Activated T-helper 1 cell treated with anti-CD3 and anti-CD28 coated beads, Interleukin-12 subunit alpha, Interleukin-12 subunit beta, Interleukin-2, Interleukin-4 antibody, amounts not matched to agents 30 ng/mL and 10 ng/mL and 1 ng/mL, durations not matched to agents 14 hours and 24 hours and 36 hours (primary cell): ENCODE measurements around the gene POU6F2. TPM values are rescaled to one million over a fixed set of nuclear protein-coding genes. Genes with fewer than 3 reads are reported as not detected.
A peak's percentile ranks its signal among the peaks of the same experiment; 100 is the strongest.

Source experiments
- DNase-seq: peaks from one replicate; pipeline ENCODE4 v3.0.0; 2021; ENCODE audit warnings: low spot score
- H3K27ac Mint-ChIP-seq: one replicate; pipeline ENCODE4 v1.8.0; 2021; ENCODE audit warnings: mild to moderate bottlenecking, mixed read lengths
- H3K27me3 Mint-ChIP-seq: one replicate; pipeline ENCODE4 v1.8.0; 2022; ENCODE audit warnings: mild to moderate bottlenecking, moderate library complexity, mixed read lengths; ENCODE audit not compliant: insufficient read depth
- H3K36me3 Mint-ChIP-seq: one replicate; pipeline ENCODE4 v1.8.0; 2021; ENCODE audit warnings: low read depth, mixed read lengths
- H3K4me1 Mint-ChIP-seq: one replicate; pipeline ENCODE4 v1.8.0; 2021; ENCODE audit warnings: low read depth, mixed read lengths
- H3K4me3 Mint-ChIP-seq: one replicate; pipeline ENCODE4 v1.8.0; 2021; ENCODE audit warnings: mild to moderate bottlenecking, moderate library complexity, mixed read lengths
- H3K9me3 Mint-ChIP-seq: one replicate; pipeline ENCODE4 v1.8.0; 2021; ENCODE audit warnings: mixed read lengths
- intact Hi-C: fragments of 100-400 bp; cut with micrococcal nuclease; formaldehyde crosslinking; loops from one replicate; pipeline ENCODE4 v1.15.1; 2024
- total RNA-seq: library from RNA; stranded (reverse); gene quantifications from 2 replicates; pipeline ENCODE4 v1.2.3, GENCODE V29; 2022

The POU6F2 gene
- total RNA-seq, 1 donor from 2014 or later = not detected

- Mint-ChIP-seq H3K4me3 (no peak overlapping the region), H3K27ac (no peak overlapping the region), H3K9me3 (no peaks in the 10 kb centered on the region), H3K27me3 (no peaks in the 10 kb centered on the region), H3K4me1 (no peaks in the 10 kb centered on the region), H3K36me3 (no peaks in the 10 kb centered on the region)
- no peak for DNase-seq
- intact Hi-C loops = no loop called here
Observed at GRCh38 chr7:39127058-39127457, 149.3 kb downstream of the POU6F2 start.

GRCh38 chr7:39128287-39128843 is 150.7 kb downstream of the POU6F2 start:
- no peak for DNase-seq
- intact Hi-C loops = no loop called here
- Mint-ChIP-seq H3K9me3 (no peaks in the 10 kb centered on the region), H3K4me3 (no peak overlapping the region), H3K4me1 (no peaks in the 10 kb centered on the region), H3K27me3 (no peaks in the 10 kb centered on the region), H3K36me3 (no peaks in the 10 kb centered on the region), H3K27ac (no peak overlapping the region)

DNA sequence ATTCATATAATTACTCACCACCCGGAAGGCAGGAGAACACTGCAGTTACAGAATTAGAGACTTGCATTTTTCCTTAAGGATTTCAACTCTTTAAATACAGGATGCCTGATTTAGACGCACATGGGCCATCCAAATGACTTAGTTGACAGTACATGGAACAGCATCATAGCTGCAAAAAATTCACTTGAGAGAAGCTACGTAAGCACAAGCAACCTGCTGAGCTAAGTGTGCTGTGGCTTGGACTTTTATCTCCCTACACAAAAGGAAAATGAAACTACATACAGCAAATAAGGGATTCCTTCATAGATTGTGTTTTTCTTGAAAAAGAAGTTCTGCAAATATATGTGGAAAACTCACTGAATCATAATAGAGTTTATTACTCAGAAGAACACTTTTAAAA is 152.6 kb downstream of the POU6F2 start:
- no peak for DNase-seq
- Mint-ChIP-seq H3K4me1 (no peaks in the 10 kb centered on the region), H3K27me3 (no peaks in the 10 kb centered on the region), H3K27ac (no peak overlapping the region), H3K9me3 (no peaks in the 10 kb centered on the region), H3K36me3 (no peaks in the 10 kb centered on the region), H3K4me3 (peak overlapping the region; percentile 13)
- intact Hi-C loops = no loop called here

GRCh38 chr7:39130857-39131526 is 153.3 kb downstream of the POU6F2 start:
- Mint-ChIP-seq H3K4me3 (peak overlapping the region; percentile 13), H3K27me3 (no peaks in the 10 kb centered on the region), H3K4me1 (no peaks in the 10 kb centered on the region), H3K27ac (no peak overlapping the region), H3K9me3 (no peaks in the 10 kb centered on the region), H3K36me3 (no peaks in the 10 kb centered on the region)
- DNase-seq = no peak
- intact Hi-C loops = no loop called here

- DNase-seq = no peak
- no peaks in the 10 kb centered on the region for H3K27me3 Mint-ChIP-seq
- H3K4me1 Mint-ChIP-seq = no peaks in the 10 kb centered on the region
- H3K4me3 Mint-ChIP-seq = no peak overlapping the region
- intact Hi-C loops = no loop called here
- H3K36me3 Mint-ChIP-seq = no peaks in the 10 kb centered on the region
- no peak overlapping the region for H3K27ac Mint-ChIP-seq
- H3K9me3 Mint-ChIP-seq = no peaks in the 10 kb centered on the region
Observed at GRCh38 chr7:39132306-39132705, 154.6 kb downstream of the POU6F2 start.

GRCh38 chr7:39133088-39133487 is 155.4 kb downstream of the POU6F2 start:
- Mint-ChIP-seq H3K4me3 (no peak overlapping the region), H3K9me3 (no peaks in the 10 kb centered on the region), H3K27ac (no peak overlapping the region), H3K4me1 (no peaks in the 10 kb centered on the region), H3K27me3 (no peaks in the 10 kb centered on the region), H3K36me3 (no peaks in the 10 kb centered on the region)
- intact Hi-C loops = no loop called here
- no peak for DNase-seq

DNA sequence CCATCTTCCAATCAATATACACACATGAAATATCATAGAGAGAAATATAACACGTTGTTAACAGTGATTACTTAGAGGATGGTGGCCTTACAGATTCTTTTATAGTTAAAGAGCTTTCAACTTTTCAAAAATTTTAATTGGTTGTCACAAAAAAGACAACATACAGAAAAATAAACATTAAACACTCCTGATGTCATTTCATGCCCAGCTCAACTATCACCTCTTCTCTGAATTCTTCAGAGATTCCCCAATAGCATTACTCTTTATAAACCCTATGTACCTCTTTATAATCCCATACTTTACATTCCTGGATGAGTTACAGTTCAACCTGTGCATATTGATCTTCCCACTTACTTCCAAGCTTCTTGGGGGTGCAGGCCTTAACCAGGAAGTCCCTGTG is 159.8 kb downstream of the POU6F2 start:
- H3K36me3 Mint-ChIP-seq = no peaks in the 10 kb centered on the region
- intact Hi-C loops = no loop called here

GRCh38 chr7:39142750-39143149 is 165.0 kb downstream of the POU6F2 start:
- no peaks in the 10 kb centered on the region for H3K4me1 Mint-ChIP-seq
- H3K27ac Mint-ChIP-seq = no peak overlapping the region
- DNase-seq = no peak
- intact Hi-C loops = no loop called here
- no peaks in the 10 kb centered on the region for H3K36me3 Mint-ChIP-seq
- H3K27me3 Mint-ChIP-seq = peaks cover 3% of the 10 kb centered on the region
- no peak overlapping the region for H3K4me3 Mint-ChIP-seq
- H3K9me3 Mint-ChIP-seq = no peaks in the 10 kb centered on the region

More for the DNA sequence above, 159.8 kb downstream of the POU6F2 start:
- peaks cover 3% of the 10 kb centered on the region for H3K27me3 Mint-ChIP-seq
- no peak for DNase-seq
- H3K9me3 Mint-ChIP-seq = no peaks in the 10 kb centered on the region
- H3K27ac Mint-ChIP-seq = no peak overlapping the region
- H3K4me3 Mint-ChIP-seq = no peak overlapping the region
- H3K4me1 Mint-ChIP-seq = no peaks in the 10 kb centered on the region

GRCh38 chr7:39144420-39144819 is 166.7 kb downstream of the POU6F2 start:
- Mint-ChIP-seq H3K4me3 (no peak overlapping the region), H3K4me1 (no peaks in the 10 kb centered on the region), H3K27ac (no peak overlapping the region)

GRCh38 chr7:39145283-39145682 is 167.6 kb downstream of the POU6F2 start:
- Mint-ChIP-seq H3K9me3 (no peaks in the 10 kb centered on the region), H3K27me3 (no peaks in the 10 kb centered on the region), H3K36me3 (no peaks in the 10 kb centered on the region), H3K27ac (no peak overlapping the region), H3K4me1 (no peaks in the 10 kb centered on the region), H3K4me3 (no peak overlapping the region)
- intact Hi-C loops = no loop called here
- no peak for DNase-seq

More at GRCh38 chr7:39144420-39144819, 166.7 kb downstream of the POU6F2 start:
- DNase-seq = no peak
- no peaks in the 10 kb centered on the region for H3K36me3 Mint-ChIP-seq
- H3K9me3 Mint-ChIP-seq = no peaks in the 10 kb centered on the region
- intact Hi-C loops = no loop called here
- peaks cover 3% of the 10 kb centered on the region for H3K27me3 Mint-ChIP-seq

- Mint-ChIP-seq H3K27me3 (no peaks in the 10 kb centered on the region), H3K9me3 (no peaks in the 10 kb centered on the region)
Observed at GRCh38 chr7:39145935-39146334, 168.2 kb downstream of the POU6F2 start.

GRCh38 chr7:39152701-39153100 is 175.0 kb downstream of the POU6F2 start:
- DNase-seq = no peak
- H3K4me3 Mint-ChIP-seq = no peak overlapping the region
- H3K4me1 Mint-ChIP-seq = no peaks in the 10 kb centered on the region
- no peaks in the 10 kb centered on the region for H3K9me3 Mint-ChIP-seq
- H3K27me3 Mint-ChIP-seq = peaks cover 1% of the 10 kb centered on the region
- H3K27ac Mint-ChIP-seq = no peak overlapping the region
- intact Hi-C loops = no loop called here
- no peaks in the 10 kb centered on the region for H3K36me3 Mint-ChIP-seq

More at GRCh38 chr7:39145935-39146334, 168.2 kb downstream of the POU6F2 start:
- intact Hi-C loops = no loop called here
- DNase-seq = no peak
- no peak overlapping the region for H3K27ac Mint-ChIP-seq
- H3K4me1 Mint-ChIP-seq = no peaks in the 10 kb centered on the region
- no peaks in the 10 kb centered on the region for H3K36me3 Mint-ChIP-seq
- no peak overlapping the region for H3K4me3 Mint-ChIP-seq

- no peaks in the 10 kb centered on the region for H3K4me1 Mint-ChIP-seq
- no peak overlapping the region for H3K4me3 Mint-ChIP-seq
- peaks cover 1% of the 10 kb centered on the region for H3K27me3 Mint-ChIP-seq
- H3K27ac Mint-ChIP-seq = no peak overlapping the region
- intact Hi-C loops = no loop called here
- DNase-seq = no peak
- H3K9me3 Mint-ChIP-seq = no peaks in the 10 kb centered on the region
- no peaks in the 10 kb centered on the region for H3K36me3 Mint-ChIP-seq
Observed at GRCh38 chr7:39153113-39153512, 175.4 kb downstream of the POU6F2 start.

DNA sequence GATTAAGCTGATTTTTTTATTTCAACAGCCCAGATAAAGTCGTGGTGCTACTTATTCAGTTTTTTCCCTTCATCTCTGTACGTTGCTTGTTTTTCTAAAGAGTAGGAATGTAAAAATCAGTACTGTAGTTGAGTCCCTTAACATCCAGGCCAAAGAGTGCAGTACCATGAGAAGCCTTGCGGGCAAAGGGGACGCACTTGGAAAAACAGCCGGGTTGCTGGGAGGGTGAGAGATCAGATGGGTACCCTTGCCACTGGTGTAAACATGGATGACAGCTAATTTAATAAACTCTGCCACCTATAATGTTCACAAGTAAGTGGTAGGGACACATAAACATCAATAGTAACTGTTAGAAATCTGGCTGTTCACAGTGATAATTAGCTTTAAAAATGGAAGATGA is 175.9 kb downstream of the POU6F2 start:
- no peaks in the 10 kb centered on the region for H3K9me3 Mint-ChIP-seq
- peaks cover 1% of the 10 kb centered on the region for H3K27me3 Mint-ChIP-seq
- H3K36me3 Mint-ChIP-seq = no peaks in the 10 kb centered on the region
- intact Hi-C loops = no loop called here
- no peak overlapping the region for H3K27ac Mint-ChIP-seq
- H3K4me3 Mint-ChIP-seq = no peak overlapping the region
- H3K4me1 Mint-ChIP-seq = no peaks in the 10 kb centered on the region
- no peak for DNase-seq
